GM12878 (cell line): Measurements from ENCODE around the gene DTWD2. TPM values are rescaled to one million over a fixed set of nuclear protein-coding genes. Genes with fewer than 3 reads are reported as not detected.

Experiments
- ATAC-seq: fragments of 200-7000 bp; cut with Tn5 transposase; 3 replicates; pipeline ENCODE4 v1.9.1; 2020; ENCODE audit warnings: mild to moderate bottlenecking, moderate library complexity
- BruUV-seq: library from RNA; stranded (reverse); fragments of 400-500 nt; replicated peaks from 2 replicates; lab custom pipeline; 2021; lab: Mats Ljungman, UMichigan
- CTCF ChIA-PET: fragments of 300-600 bp; sonication (Branson Sonifier 250); formaldehyde crosslinking; extraction: SDS; loops from one replicate; lab custom pipeline; 2021; ENCODE audit warnings: inconsistent platforms; lab: Yijun Ruan, JAX
- POLR2A ChIA-PET: fragments of 350-600 bp; formaldehyde crosslinking; extraction: SDS; loops from one replicate; lab custom pipeline; 2021; ENCODE audit warnings: inconsistent platforms; lab: Charles Lee
- RAD21 ChIA-PET: fragments of 300-600 bp; sonication (Branson Sonifier 250); formaldehyde crosslinking; loops from one replicate; lab custom pipeline; 2023; ENCODE audit warnings: antibody characterized with exemption; ENCODE audit not compliant: unreplicated experiment; lab: Charles Lee
- SMC1A ChIA-PET: fragments of 300-600 bp; sonication (Branson Sonifier 250); formaldehyde crosslinking; loops from one replicate; lab custom pipeline; 2023; ENCODE audit not compliant: unreplicated experiment, uncharacterized antibody; lab: Charles Lee
- DNase-seq: peaks from one replicate; pipeline ENCODE4 v3.0.0-alpha.2; 2011; ENCODE audit warnings: low read depth, low spot score
- FAIRE-seq: peaks from 3 replicates; lab custom pipeline; 2011; peaks lifted over from hg19 to GRCh38; lab: Jason Lieb, UNC
- H2AFZ ChIP-seq: 2 replicates; pipeline ENCODE4 v1.6.0; 2011; ENCODE audit warnings: low read depth, low read length, control low read depth; ENCODE audit not compliant: control insufficient read depth
- H3K27ac ChIP-seq: 2 replicates; pipeline ENCODE4 v1.5.1; 2011; ENCODE audit warnings: control low read depth; ENCODE audit not compliant: control insufficient read depth, insufficient read depth
- H3K27me3 ChIP-seq, 2 experiments: replicated peaks in 1 of 2; 2 replicates each; pipeline versions ENCODE4 v1.6.0 to v1.6.1; 2011; ENCODE audit warnings: low read length in 1 of 2; ENCODE audit not compliant: control insufficient read depth in 2 of 2, insufficient read depth in 2 of 2
- H3K36me3 ChIP-seq, 2 experiments: 2 replicates each; pipeline ENCODE4 v1.5.1; 2011; ENCODE audit warnings: low read length in 1 of 2; ENCODE audit not compliant: control insufficient read depth in 2 of 2, insufficient read depth in 2 of 2
- H3K4me1 ChIP-seq: 2 replicates; pipeline ENCODE4 v1.6.1; 2011; ENCODE audit warnings: mild to moderate bottlenecking, low read length, moderate library complexity, mixed read lengths; ENCODE audit not compliant: control insufficient read depth, insufficient read depth
- H3K4me2 ChIP-seq: 2 replicates; pipeline ENCODE4 v1.6.0; 2011; ENCODE audit warnings: control low read depth; ENCODE audit not compliant: control insufficient read depth, insufficient read depth
- H3K4me3 ChIP-seq: fragments of 200-600 bp; sonication (generic); 2 replicates; pipeline ENCODE4 v1.5.1; 2016
- H3K79me2 ChIP-seq: 2 replicates; pipeline ENCODE4 v1.6.0; 2011; ENCODE audit warnings: low read length; ENCODE audit not compliant: control insufficient read depth, insufficient read depth
- H3K9ac ChIP-seq: 2 replicates; pipeline ENCODE4 v1.8.0; 2011; ENCODE audit warnings: low read length, control low read depth, mixed read lengths; ENCODE audit not compliant: control insufficient read depth, insufficient read depth
- H3K9me3 ChIP-seq: replicated peaks from 3 replicates; pipeline ENCODE4 v1.5.1; 2011; ENCODE audit warnings: mild to moderate bottlenecking, low read length; ENCODE audit not compliant: control insufficient read depth, insufficient read depth
- H4K20me1 ChIP-seq: 2 replicates; pipeline ENCODE4 v1.6.0; 2011; ENCODE audit not compliant: control insufficient read depth, insufficient read depth
- CBX5 ChIP-seq: sonication (generic); IDR thresholded peaks from 2 replicates; pipeline ENCODE4 v1.6.1; 2016; ENCODE audit warnings: low read depth, moderate library complexity, mild to moderate bottlenecking, inconsistent platforms
- JUND ChIP-seq: IDR thresholded peaks from 2 replicates; pipeline ENCODE4 v1.6.1; 2012; ENCODE audit warnings: low read depth, mild to moderate bottlenecking, low read length, improper control_type of control experiment, moderate library complexity
- KLF5 ChIP-seq: fragments of 450-650 bp; IDR thresholded peaks from 2 replicates; pipeline ENCODE4 v1.6.1; 2014; ENCODE audit warnings: mild to moderate bottlenecking; ENCODE audit not compliant: partially characterized antibody
- NFYA ChIP-seq: IDR thresholded peaks from 2 replicates; pipeline ENCODE4 v1.6.1; 2011; ENCODE audit warnings: low read depth, mild to moderate bottlenecking, low read length, improper control_type of control experiment, borderline replicate concordance
- POLR2AphosphoS2 ChIP-seq: IDR thresholded peaks from 2 replicates; pipeline ENCODE4 v1.6.1; 2011; ENCODE audit warnings: low read depth, mild to moderate bottlenecking, low read length, improper control_type of control experiment, moderate library complexity
- RBBP5 ChIP-seq: fragments of 200-600 bp; sonication (generic); conservative IDR thresholded peaks from 2 replicates; pipeline ENCODE4 v1.6.1; 2016
- RUNX3 ChIP-seq: IDR thresholded peaks from 2 replicates; pipeline ENCODE4 v1.6.1; 2012; ENCODE audit warnings: low read length, inconsistent platforms
- SIN3A ChIP-seq: IDR thresholded peaks from 2 replicates; pipeline ENCODE4 v1.6.1; 2012; ENCODE audit warnings: low read depth, low read length, improper control_type of control experiment
- SMAD5 ChIP-seq: IDR thresholded peaks from 2 replicates; pipeline ENCODE4 v1.6.1; 2016; ENCODE audit warnings: antibody characterized with exemption, low read depth
- SPI1 ChIP-seq: IDR thresholded peaks from 2 replicates; pipeline ENCODE4 v1.6.1; 2011; ENCODE audit warnings: low read depth, mild to moderate bottlenecking, low read length, moderate library complexity, borderline replicate concordance; ENCODE audit not compliant: insufficient read depth
- TCF7 ChIP-seq: IDR thresholded peaks from 2 replicates; pipeline ENCODE4 v1.6.1; 2014; ENCODE audit warnings: antibody characterized with exemption, borderline replicate concordance
- WGBS: methylation state at CpG from one replicate; pipeline ENCODE4 v1.1.6; 2016; ENCODE audit warnings: low lambda C conversion rate; ENCODE audit not compliant: insufficient replicate concordance, insufficient coverage; ENCODE audit errors: missing lambda C conversion rate; 5-methylcytosine and 5-hydroxymethylcytosine counted together
- in situ Hi-C: fragments of 300-500 bp; cut with MboI; formaldehyde crosslinking; loops from 9 replicates; pipeline ENCODE4 v1.14.3; 2018; ENCODE audit warnings: mixed read lengths
- intact Hi-C: fragments of 100-400 bp; cut with micrococcal nuclease; formaldehyde crosslinking; loops from one replicate; pipeline ENCODE4 v1.14.2; 2022; ENCODE audit not compliant: unreplicated experiment
- polyA plus RNA-seq, 11 experiments: library from polyadenylated mRNA; depleted of rRNA in 4 of 11; unstranded in 6 of 11; stranded (reverse) in 5 of 11; fragments of >200 nt; fragmentation: Nextera tagmentation in 4 of 11; fragmentation: Illumina TruSeq in 1 of 11; extraction: Ambion mirVana in 4 of 11; extraction: Trizol in 1 of 11; gene quantifications; 1 replicate in 1 of 11; 2 replicates in 10 of 11; pipeline versions ENCODE4 v1.2.1 to v1.2.3, GENCODE V29; 2011 to 2016; ENCODE audit warnings: inconsistent platforms in 2 of 11, missing spikeins in 2 of 11, low read depth in 1 of 11
- total RNA-seq, 4 experiments: library from RNA; depleted of rRNA in 3 of 4; stranded (reverse); fragments of >200 nt in 3 of 4; fragmentation: Illumina TruSeq in 1 of 4; extraction: Trizol in 1 of 4; gene quantifications; 2 replicates each; pipeline versions ENCODE4 v1.2.1 to v1.2.3, GENCODE V29; 2013 to 2021
- TF ChIP-seq, protein P1 (sequence below): fragments of 450-650 bp; IDR thresholded peaks from 2 replicates; pipeline ENCODE4 v1.6.1; 2016; ENCODE audit warnings: mild to moderate bottlenecking
- TF ChIP-seq, protein P2 (sequence below): IDR thresholded peaks from 2 replicates; pipeline ENCODE4 v1.6.1; 2012; ENCODE audit warnings: low read depth, low read length, improper control_type of control experiment

DTWD2 gene
- total and polyA plus RNA-seq, 10 of the 15 experiments (the other 5 are each of a cell fraction or from before 2014, with no cell fraction given): 0.93 to 8.4 (median 5.1) TPM

DNA sequence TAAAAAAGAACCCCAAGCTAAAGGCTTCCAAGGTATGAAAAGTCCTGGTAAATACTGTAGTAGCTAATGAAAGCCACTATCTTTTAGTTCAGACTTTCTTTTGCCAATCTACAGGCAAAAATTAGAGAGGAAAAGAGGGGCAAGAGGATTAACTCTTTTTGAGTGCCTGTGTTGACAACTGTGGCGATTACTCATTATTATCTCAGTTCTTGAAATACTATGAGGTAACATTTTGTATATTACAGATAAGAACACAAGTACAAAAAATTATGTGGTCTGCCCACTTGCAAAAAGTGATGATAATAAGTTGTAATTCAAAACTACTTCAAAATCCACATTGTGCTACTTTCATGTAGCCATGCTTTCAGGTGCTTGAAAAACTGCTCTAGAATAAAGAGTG lies 144.0 kb downstream of the DTWD2 start (continued):
- TF ChIP-seq NFYA: no peak

DNA sequence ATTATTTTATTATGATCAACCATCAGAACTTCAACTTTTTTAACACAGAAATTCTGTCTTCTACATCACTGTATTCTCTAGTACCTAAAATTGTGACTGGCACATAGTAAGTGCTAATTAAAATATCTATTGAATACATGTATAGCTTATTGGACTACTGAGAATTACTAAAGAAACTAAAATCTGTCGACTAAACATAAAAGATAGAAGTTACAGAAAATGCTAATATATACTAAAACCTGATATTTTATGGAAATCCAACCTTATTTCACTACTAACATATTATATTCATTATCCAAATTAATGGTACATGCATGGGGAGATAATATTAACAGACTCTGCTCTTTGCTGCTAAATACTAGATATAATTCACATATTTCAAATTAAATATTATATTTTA lies 153.6 kb downstream of the DTWD2 start:
- POLR2A ChIA-PET: interaction anchor here (0.5 kb wide), 1 partner anchor 566 kb away, joined by 5 read pairs; no protein-coding TSS in a partner anchor
- WGBS: 0% methylated on average over 1 of the region's 1 CpG

DNA sequence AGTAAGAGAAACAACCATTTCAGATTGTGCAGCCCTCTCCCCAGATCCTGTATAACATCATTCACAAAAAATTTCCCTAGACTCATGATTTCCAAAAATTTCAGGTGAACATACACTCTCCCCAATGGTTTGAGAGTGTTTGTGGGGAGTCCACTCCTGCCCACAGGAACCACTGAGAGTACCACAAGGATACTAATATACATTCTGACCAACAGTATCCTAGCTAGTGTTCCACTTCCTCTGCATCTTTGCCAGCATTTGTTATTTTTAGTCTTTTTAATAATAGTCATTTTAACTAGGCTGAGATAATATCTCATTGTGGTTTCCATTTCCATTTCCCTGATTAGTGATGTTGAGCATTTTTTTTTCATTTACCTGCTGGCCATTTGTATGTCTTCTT lies 155.4 kb downstream of the DTWD2 start:
- ChIA-PET RAD21 (no interaction called here), POLR2A (no interaction called here), SMC1A (no interaction called here), CTCF (no interaction called here)
- BruUV-seq: no TSS peak
- Histone ChIP-seq H3K4me1 (peaks cover 4% of the 10 kb centered on the region; the same call in 1 of the 2 replicates), H3K4me3 (no peak overlapping the region), H3K27me3 (no peaks in the 10 kb centered on the region), H3K9me3 (no peaks in the 10 kb centered on the region), H3K79me2 (no peaks in the 10 kb centered on the region), H4K20me1 (no peaks in the 10 kb centered on the region), H2AFZ (no peak overlapping the region)
- intact Hi-C loops: no loop called here
- DNase-seq (no peak), FAIRE-seq (no peak)
- TF ChIP-seq RBBP5 (no peak), SIN3A (no peak), KLF5 (no peak), SMAD5 (no peak), JUND (no peak), TCF7 (no peak), RUNX3 (peak; percentile 43), SPI1 (0 out of 2 replicates have a peak, but pooled peaks have one; percentile 18), CBX5 (no peak), POLR2AphosphoS2 (no peak)
- TF ChIP-seq, protein P1, sequence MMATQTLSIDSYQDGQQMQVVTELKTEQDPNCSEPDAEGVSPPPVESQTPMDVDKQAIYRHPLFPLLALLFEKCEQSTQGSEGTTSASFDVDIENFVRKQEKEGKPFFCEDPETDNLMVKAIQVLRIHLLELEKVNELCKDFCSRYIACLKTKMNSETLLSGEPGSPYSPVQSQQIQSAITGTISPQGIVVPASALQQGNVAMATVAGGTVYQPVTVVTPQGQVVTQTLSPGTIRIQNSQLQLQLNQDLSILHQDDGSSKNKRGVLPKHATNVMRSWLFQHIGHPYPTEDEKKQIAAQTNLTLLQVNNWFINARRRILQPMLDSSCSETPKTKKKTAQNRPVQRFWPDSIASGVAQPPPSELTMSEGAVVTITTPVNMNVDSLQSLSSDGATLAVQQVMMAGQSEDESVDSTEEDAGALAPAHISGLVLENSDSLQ: no peak
- TF ChIP-seq, protein P2, sequence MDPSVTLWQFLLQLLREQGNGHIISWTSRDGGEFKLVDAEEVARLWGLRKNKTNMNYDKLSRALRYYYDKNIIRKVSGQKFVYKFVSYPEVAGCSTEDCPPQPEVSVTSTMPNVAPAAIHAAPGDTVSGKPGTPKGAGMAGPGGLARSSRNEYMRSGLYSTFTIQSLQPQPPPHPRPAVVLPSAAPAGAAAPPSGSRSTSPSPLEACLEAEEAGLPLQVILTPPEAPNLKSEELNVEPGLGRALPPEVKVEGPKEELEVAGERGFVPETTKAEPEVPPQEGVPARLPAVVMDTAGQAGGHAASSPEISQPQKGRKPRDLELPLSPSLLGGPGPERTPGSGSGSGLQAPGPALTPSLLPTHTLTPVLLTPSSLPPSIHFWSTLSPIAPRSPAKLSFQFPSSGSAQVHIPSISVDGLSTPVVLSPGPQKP: no peak
- TF ChIP-seq, all 136 proteins: peak for 2
- Histone ChIP-seq H3K36me3 (no peaks in the 10 kb centered on the region), H3K9ac (no peak overlapping the region), H3K4me2 (no peak overlapping the region), H3K27ac (no peak overlapping the region)
- in situ Hi-C loops: no loop called here
- ATAC-seq: peak; percentile 34

More for the DNA sequence above, 153.6 kb downstream of the DTWD2 start:
- no peaks in the 10 kb centered on the region for H4K20me1 ChIP-seq
- ChIA-PET CTCF (no interaction called here), RAD21 (no interaction called here), SMC1A (no interaction called here)
- no peak for DNase-seq
- no peak for ATAC-seq
- no peak for FAIRE-seq
- no peak overlapping the region for H3K27ac ChIP-seq
- in situ Hi-C loops: no loop called here
- H3K9me3 ChIP-seq: no peaks in the 10 kb centered on the region
- no peaks in the 10 kb centered on the region for H3K27me3 ChIP-seq
- no peaks in the 10 kb centered on the region for H3K79me2 ChIP-seq
- no peak overlapping the region for H3K4me3 ChIP-seq
- H3K36me3 ChIP-seq: no peaks in the 10 kb centered on the region
- H2AFZ ChIP-seq: no peak overlapping the region
- no peak for TF ChIP-seq JUND
- TF ChIP-seq RUNX3: no peak
- H3K9ac ChIP-seq: no peak overlapping the region
- no TSS peak for BruUV-seq
- intact Hi-C loops: no loop called here
- H3K4me1 ChIP-seq: peaks cover 4% of the 10 kb centered on the region; the same call in 1 of the 2 replicates
- H3K4me2 ChIP-seq: no peak overlapping the region
